GM12878 (cell line): ENCODE data around the gene CCDC187.

Experiments
- BHLHE40 ChIP-seq, 2 experiments: fragments of 450-650 bp in 1 of 2; IDR thresholded peaks; 2 replicates each; pipeline ENCODE4 v1.6.1; 2011 to 2017; ENCODE audit warnings: low read depth in 2 of 2, borderline replicate concordance in 1 of 2, improper control_type of control experiment in 1 of 2, low read length in 1 of 2, mild to moderate bottlenecking in 1 of 2
- EGR1 ChIP-seq, 2 experiments: IDR thresholded peaks; 1 replicate in 1 of 2; 2 replicates in 1 of 2; pipeline ENCODE4 v1.6.1; 2011 to 2012; ENCODE audit warnings: low read depth in 2 of 2, low read length in 2 of 2, borderline replicate concordance in 1 of 2, mild to moderate bottlenecking in 1 of 2, moderate library complexity in 1 of 2
- ETV6 ChIP-seq, 2 experiments: fragments of 450-650 bp in 1 of 2; IDR thresholded peaks in 1 of 2; conservative IDR thresholded peaks in 1 of 2; 2 replicates each; pipeline ENCODE4 v1.6.1; 2014; ENCODE audit warnings: antibody characterized with exemption in 1 of 2, borderline replicate concordance in 1 of 2, low read depth in 1 of 2, mild to moderate bottlenecking in 1 of 2, moderate library complexity in 1 of 2
- EZH2 ChIP-seq: IDR thresholded peaks from 2 replicates; pipeline ENCODE4 v1.6.1; 2012; ENCODE audit warnings: low read depth, mild to moderate bottlenecking, control low read depth, inconsistent platforms, low read length, borderline replicate concordance; ENCODE audit not compliant: control insufficient read depth
- PML ChIP-seq: IDR thresholded peaks from 2 replicates; pipeline ENCODE4 v1.6.1; 2012; ENCODE audit warnings: low read length, inconsistent platforms
- POLR2A ChIP-seq: IDR thresholded peaks from 2 replicates; pipeline ENCODE4 v1.6.1; 2011; ENCODE audit warnings: low read depth, mild to moderate bottlenecking, low read length
- TAF1 ChIP-seq: IDR thresholded peaks from 2 replicates; pipeline ENCODE4 v1.6.1; 2011; ENCODE audit warnings: mild to moderate bottlenecking, low read depth, low read length, borderline replicate concordance
- TARDBP ChIP-seq: IDR thresholded peaks from 2 replicates; pipeline ENCODE4 v1.6.1; 2016; ENCODE audit warnings: borderline replicate concordance
- TF ChIP-seq, protein P1 (sequence below), 3 experiments: IDR thresholded peaks in 2 of 3; conservative IDR thresholded peaks in 1 of 3; 2 replicates each; pipeline ENCODE4 v1.5.1; 2011; ENCODE audit warnings: low read depth in 3 of 3, low read length in 3 of 3, mild to moderate bottlenecking in 3 of 3, control low read depth in 2 of 3, moderate library complexity in 2 of 3, inconsistent platforms in 1 of 3, mixed read lengths in 1 of 3; ENCODE audit not compliant: control insufficient read depth in 2 of 3, insufficient read depth in 1 of 3; ENCODE audit errors: extremely low read depth in 1 of 3
- TF ChIP-seq, protein P2 (sequence below): IDR thresholded peaks from 2 replicates; pipeline ENCODE4 v1.6.1; 2012; ENCODE audit warnings: mild to moderate bottlenecking, low read depth, low read length

DNA sequence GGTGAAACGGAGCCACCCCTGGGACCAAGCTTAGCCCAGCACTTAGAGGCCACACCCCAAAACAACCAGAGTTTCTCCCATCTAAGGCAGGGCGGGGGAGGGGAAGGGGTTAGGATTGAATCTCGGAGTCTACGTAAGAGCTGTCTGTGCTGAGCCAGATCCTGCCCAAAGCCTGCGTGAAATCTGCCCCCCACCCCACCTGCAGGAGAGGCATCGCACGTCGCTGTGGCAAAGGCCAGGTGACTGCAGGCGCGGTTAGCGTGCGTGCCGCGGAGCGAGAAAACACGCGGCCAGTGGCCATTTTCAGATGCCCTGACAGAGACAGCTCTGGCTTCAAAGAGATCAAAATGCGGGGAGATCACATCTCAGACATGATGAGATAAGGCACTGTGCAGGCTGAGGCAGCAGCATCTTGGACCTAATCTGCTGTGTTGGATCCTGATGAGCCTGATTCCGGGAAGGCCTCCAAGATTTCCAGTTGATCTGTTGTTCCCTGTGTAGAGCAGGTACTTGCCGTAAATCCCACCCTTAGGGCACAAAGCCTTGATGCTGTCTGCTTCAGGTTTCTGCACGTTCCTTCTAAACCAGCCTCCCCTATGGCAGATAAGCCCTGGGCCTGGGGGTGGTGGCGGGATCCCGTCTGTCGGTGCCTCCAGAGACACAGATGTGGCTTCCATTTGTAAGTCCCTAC lies 55.8 kb downstream of the CCDC187 start:
- TF ChIP-seq, protein P1, sequence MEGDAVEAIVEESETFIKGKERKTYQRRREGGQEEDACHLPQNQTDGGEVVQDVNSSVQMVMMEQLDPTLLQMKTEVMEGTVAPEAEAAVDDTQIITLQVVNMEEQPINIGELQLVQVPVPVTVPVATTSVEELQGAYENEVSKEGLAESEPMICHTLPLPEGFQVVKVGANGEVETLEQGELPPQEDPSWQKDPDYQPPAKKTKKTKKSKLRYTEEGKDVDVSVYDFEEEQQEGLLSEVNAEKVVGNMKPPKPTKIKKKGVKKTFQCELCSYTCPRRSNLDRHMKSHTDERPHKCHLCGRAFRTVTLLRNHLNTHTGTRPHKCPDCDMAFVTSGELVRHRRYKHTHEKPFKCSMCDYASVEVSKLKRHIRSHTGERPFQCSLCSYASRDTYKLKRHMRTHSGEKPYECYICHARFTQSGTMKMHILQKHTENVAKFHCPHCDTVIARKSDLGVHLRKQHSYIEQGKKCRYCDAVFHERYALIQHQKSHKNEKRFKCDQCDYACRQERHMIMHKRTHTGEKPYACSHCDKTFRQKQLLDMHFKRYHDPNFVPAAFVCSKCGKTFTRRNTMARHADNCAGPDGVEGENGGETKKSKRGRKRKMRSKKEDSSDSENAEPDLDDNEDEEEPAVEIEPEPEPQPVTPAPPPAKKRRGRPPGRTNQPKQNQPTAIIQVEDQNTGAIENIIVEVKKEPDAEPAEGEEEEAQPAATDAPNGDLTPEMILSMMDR (IDR thresholded peaks at IDR 0.05 in 2 of 3, conservative IDR thresholded peaks at IDR 0.05 in 1 of 3; ENCODE audit: control insufficient read depth in 2 of 3, extremely low read depth in 1 of 3, insufficient read depth in 1 of 3, low read depth in 3 of 3, low read length in 3 of 3): no peak
- no peak for TF ChIP-seq TARDBP
- TF ChIP-seq POLR2A: no peak
- TF ChIP-seq ETV6 (conservative IDR thresholded peaks at IDR 0.05 in 1 of 2, IDR thresholded peaks at IDR 0.05 in 1 of 2; ENCODE audit: borderline replicate concordance in 1 of 2, low read depth in 1 of 2): no peak
- no peak for TF ChIP-seq EZH2
- TF ChIP-seq, protein P2, sequence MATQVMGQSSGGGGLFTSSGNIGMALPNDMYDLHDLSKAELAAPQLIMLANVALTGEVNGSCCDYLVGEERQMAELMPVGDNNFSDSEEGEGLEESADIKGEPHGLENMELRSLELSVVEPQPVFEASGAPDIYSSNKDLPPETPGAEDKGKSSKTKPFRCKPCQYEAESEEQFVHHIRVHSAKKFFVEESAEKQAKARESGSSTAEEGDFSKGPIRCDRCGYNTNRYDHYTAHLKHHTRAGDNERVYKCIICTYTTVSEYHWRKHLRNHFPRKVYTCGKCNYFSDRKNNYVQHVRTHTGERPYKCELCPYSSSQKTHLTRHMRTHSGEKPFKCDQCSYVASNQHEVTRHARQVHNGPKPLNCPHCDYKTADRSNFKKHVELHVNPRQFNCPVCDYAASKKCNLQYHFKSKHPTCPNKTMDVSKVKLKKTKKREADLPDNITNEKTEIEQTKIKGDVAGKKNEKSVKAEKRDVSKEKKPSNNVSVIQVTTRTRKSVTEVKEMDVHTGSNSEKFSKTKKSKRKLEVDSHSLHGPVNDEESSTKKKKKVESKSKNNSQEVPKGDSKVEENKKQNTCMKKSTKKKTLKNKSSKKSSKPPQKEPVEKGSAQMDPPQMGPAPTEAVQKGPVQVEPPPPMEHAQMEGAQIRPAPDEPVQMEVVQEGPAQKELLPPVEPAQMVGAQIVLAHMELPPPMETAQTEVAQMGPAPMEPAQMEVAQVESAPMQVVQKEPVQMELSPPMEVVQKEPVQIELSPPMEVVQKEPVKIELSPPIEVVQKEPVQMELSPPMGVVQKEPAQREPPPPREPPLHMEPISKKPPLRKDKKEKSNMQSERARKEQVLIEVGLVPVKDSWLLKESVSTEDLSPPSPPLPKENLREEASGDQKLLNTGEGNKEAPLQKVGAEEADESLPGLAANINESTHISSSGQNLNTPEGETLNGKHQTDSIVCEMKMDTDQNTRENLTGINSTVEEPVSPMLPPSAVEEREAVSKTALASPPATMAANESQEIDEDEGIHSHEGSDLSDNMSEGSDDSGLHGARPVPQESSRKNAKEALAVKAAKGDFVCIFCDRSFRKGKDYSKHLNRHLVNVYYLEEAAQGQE: no peak
- TF ChIP-seq BHLHE40 (IDR thresholded peaks at IDR 0.05; ENCODE audit: borderline replicate concordance in 1 of 2, low read depth in 2 of 2, low read length in 1 of 2): no peak
- no peak for TF ChIP-seq EGR1 (IDR thresholded peaks at IDR 0.05; ENCODE audit: borderline replicate concordance in 1 of 2, low read depth in 2 of 2, low read length in 2 of 2)
- no peak for TF ChIP-seq TAF1
- no peak for TF ChIP-seq PML
